ENCODE data around the gene UCK2.

Gene UCK2

GRCh38 chr1:165882168-165882837 is 54.9 kb downstream of the UCK2 start:
- DNase-seq = no peak

GRCh38 chr1:165883056-165883455 is 55.6 kb downstream of the UCK2 start:
- no peak for DNase-seq

DNA sequence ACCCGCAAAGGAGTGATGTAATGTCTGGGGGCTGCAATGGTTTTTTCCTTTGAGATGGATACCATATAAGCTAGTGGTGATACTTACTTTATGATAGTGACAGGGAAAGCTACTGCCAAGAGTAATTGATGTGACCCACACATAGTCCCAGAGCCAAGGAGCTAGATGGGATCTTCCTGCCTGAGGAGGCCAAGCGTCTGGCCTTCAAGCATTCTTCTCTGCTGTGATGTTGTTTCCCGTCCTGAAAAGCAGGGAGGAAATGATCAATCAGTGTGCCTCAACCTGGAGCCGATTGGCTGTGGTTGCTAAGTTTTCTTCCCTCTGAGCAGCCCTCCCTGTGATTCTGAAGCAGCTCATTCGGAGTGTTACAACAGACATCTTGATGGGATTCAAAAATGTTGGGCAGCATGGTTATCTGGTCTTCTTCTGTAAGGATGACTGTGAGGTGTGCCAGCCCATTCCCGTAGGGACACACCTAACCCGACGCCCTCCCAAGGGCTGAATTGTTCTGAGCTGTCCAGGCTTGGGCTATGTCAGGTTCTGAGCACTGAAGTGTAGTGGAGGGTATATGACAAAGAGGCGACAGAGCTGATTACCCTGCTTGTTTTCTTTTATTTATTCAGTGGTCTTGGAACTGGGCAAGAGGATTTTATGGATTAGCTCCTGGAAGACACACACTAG is 56.7 kb downstream of the UCK2 start:
- DNase-seq = no peak

DNA sequence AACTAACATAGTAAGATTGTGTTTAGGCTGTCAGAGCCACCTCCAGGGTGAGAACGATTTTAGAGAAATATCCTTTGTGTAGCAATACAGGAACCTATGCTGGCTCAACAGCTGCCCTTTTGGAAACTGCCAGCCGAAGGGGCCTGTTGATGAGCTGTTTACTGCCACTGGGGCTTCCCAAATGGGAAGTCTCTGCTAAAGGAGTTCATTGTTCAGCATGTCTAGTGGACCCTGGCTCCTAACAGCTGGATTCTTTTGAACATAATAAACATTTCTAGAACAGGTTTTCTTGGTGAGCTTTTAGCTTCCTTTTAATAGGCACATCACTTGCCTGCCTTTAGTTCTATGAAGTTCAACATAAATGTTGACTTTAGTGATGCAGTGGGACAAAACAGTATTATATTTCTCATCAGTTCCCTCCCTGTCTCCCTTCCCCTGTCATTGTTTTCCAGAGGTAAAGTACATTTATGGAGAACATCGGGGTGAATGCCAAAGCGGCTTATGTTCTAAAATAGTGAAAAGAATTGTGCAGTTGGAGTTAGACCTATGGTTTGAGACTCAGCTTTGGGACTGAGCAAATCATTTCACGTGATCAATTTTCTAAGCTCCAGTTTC is 57.4 kb downstream of the UCK2 start:
- DNase-seq = peak in 1 of 2 donors; percentile 18

DNA sequence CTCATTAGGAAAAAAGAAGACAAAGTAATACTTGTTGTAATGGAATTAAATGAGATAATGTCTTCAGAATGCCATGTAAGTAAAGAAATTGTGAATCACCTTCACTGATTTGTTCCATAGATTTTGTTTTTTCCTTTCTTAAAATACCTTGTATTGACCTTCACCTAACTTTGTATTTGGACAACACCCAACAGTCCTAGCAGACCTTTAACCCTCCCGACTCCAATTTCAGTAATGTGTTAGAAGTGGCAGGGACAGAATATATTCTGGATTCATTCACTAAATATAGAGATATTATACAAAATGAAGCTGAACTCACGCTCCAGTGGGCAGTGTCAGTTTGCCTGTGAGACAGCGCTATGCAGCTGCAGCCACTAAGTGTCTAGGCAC is 57.9 kb downstream of the UCK2 start:
- no peak for DNase-seq

GRCh38 chr1:165886193-165886592 is 58.8 kb downstream of the UCK2 start:
- DNase-seq = no peak

DNA sequence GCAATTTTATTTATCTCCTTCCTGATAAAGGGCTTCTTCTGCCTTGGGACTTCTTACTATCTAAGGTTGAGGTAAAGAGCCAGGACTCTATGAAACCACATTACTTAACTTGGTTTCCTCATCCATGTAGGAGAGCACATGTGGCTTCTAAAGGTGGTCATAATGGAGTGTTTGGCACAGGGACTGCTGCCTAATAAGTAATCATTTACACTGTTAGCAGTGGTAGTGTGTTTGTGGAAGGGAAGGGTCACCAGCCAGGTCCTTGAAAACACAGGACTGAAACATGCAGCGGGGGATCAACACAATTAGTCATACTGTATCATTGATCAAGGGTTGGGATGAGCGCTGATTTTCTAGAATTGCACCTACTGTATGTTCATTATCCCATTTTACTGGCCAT is 59.6 kb downstream of the UCK2 start:
- DNase-seq = no peak

- DNase-seq = no peak
Observed at GRCh38 chr1:165887877-165888551, 60.6 kb downstream of the UCK2 start.

DNA sequence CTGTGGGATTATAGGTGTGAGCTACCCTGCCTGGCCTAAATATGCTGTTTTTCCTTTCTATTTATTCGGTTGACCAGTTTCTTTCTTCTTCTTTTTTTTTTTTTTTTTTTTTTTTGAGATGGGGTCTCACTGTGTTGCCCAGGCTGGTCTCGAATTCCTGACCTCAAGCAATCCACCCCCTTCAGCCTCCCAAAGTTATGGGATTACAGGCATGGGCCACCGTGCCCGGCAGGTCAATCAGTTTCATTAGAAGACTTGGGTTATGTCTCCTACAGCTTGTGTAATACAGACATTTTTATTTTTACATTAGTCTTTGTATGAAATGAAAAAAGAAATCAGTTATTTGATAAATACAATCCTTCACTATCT is 61.1 kb downstream of the UCK2 start:
- no peak for DNase-seq

GRCh38 chr1:165890684-165891083 is 63.3 kb downstream of the UCK2 start:
- no peak for DNase-seq

- no peak for DNase-seq
Observed at GRCh38 chr1:165891111-165891860, 63.9 kb downstream of the UCK2 start.

DNA sequence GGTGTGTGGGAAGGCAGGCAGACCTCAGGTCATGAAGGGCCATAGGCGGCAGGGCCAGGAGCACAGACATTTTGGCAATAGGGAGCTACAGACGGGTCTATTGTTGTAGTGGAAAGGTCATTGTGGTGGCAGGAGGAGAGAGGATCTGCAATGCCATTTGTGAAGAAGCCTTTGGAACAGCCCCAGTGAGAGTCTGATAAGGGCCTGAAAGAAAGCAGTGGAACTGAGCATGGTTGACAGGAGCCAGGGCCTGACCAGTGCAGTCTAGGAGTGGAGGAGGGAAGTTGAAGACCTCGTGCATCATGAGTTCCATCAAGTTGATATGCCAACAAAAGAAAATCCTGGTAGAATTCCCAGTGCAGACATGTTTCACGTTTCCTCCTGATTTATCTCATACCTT is 65.5 kb downstream of the UCK2 start:
- DNase-seq = no peak

DNA sequence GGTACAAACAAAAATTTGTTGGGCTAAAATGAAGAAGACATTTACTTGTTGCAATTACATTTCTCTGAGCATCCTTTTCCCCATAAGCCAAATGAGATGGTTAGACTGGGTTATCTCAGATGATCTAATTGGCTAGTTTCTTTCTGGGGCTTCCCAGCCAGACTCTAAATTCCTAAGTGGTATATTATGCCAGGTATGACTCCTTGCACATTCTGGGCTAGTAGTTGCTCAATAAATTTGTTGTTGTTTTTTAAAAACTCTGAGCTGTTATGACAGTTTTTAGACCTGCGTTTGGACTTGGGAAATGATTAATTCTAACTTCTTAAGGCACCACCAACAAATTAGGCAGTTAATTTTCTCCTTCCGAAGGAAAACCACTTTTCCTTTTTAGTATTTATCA is 66.1 kb downstream of the UCK2 start:
- DNase-seq = no peak

GRCh38 chr1:165894591-165894990 is 67.2 kb downstream of the UCK2 start:
- DNase-seq = no peak

DNA sequence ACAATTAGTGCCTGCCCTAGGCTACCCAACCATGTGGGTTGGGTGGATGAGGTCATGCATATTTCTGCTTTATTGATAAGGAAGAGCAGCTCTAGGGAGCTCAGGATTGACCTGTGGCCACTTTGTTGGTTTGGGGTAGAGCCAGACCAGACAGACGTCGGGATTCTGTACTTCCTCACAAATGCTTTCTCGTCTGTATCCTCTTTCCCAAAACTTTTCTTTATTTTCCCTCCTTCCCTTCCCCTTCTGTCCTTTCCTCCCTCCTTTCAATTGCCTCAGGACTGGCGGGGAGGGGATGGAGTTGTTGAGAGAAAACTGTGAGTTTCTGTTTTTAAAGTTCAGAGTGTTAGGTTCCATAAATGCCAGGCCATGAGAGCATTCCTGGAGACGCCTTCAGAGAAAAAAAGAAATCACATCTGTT is 68.0 kb downstream of the UCK2 start:
- no peak for DNase-seq

- DNase-seq = no peak
Observed at GRCh38 chr1:165896277-165896676, 68.9 kb downstream of the UCK2 start.

- no peak for DNase-seq
Observed at GRCh38 chr1:165897326-165898303, 70.2 kb downstream of the UCK2 start.

DNA sequence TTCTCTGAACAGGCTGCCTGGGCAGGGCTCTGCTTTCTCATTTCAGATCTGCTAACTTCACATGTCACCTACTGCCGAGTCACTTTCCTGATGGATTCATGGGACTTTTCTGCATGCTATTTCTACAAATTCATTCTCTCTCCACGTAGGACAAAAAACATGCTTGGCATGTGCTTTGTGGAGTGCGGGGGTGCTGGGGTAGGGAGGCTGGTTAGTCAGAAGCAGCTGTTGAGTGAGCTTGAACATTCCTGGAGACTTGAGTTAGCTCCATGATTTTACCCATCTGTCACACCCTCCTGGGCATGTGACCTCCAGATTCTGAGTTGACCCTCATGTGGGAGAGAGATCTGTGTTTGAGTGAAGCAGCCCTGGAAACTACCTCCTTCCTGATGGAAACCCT is 71.4 kb downstream of the UCK2 start:
- DNase-seq = no peak

DNA sequence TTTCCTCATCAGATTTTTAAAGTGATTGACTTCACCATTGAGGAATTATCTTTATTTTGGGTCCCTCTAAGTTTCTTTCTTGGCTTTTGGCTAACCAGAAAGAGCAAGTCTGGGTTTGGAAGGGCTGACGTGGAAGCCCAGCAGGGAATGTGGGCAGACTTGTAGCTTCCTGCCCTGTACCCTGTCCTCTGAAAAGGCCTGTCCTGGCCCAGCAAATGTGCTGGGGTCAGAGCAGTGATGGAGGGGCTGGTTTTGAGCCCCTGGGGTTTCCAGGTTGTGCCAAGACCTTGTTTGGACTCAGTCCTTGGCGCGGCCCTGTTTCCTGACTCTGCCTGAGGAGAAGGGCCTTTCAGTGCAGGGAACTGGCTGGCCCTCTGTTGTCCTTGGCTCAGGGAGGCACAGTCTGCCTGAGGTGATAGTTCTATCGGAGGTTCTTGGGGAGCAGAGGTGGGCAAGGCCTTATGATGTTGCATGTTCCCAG is 72.1 kb downstream of the UCK2 start:
- DNase-seq = no peak

DNA sequence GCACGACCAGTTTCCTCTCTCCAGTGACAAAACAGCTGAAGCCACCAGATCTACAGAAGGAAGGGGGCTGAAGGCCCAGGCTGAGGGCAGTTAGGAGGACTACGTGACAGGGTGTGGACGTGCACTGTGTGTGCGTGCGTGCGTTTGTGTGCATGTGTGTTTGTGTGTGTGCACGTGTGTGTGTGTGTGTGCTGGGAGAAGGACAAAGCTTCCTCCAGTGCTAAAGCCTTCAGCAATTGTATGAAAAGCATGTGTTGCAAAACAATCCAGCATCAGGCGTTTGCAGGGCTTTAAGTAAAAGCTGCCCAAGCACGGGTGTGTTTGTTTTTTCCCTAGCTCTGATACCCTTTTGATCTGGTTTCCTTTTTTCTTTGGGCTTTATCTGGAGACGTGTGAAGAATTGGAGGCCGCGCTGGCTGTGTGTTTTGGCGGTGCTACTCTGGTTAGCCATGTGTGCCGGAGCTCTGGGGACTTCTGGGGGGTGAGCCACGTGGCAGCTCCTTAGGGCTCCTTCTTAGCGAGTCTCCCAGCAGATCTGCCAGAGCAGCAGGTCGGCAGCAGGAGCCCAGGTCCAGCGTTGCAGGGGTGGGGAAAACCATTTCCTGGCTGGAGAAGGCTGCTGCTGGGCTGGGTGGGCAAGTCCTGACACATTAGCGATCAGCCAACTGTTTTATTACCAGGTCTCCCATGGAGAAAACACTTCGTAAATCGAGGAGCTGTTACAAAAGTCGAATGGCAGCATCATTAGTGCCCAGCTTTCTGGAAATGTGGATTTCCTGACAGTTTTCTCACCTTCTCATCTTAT is 73.4 kb downstream of the UCK2 start:
- DNase-seq = no peak

DNA sequence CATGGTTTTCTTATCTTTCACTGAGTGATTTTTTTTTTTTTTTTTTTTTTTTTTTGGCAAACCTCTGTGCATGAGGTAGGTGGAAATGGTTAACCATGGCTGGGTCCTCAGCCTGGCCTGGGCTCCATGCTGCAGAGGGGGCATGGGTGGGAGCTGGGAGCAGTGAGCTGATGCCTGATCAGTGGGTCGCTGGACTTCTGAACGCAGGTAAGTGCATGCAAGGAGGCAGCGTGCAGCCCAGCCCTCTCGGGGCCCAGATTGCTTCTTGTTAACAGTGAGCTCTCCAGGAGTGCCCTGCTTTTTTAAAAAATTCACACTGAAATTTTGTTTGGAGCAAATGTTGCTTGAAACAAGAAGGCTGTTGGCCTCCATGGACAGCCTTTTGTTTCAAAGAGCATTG is 75.2 kb downstream of the UCK2 start:
- DNase-seq = no peak
